Glomerular endothelial cell (primary cell): ENCODE data around the gene CRACR2A. TPM values are rescaled to one million over a fixed set of nuclear protein-coding genes. Genes with fewer than 3 reads are reported as not detected.

Source experiments
- DNase-seq: peaks from one replicate; pipeline ENCODE4 v3.0.0-alpha.2; 2011; ENCODE audit warnings: low read depth, low spot score; ENCODE audit errors: extremely low read depth
- total RNA-seq: library from RNA; depleted of rRNA; stranded (reverse); fragments of >200 nt; gene quantifications from 2 replicates; pipeline ENCODE4 v1.2.3, GENCODE V29; 2015

Gene CRACR2A
- total RNA-seq, 1 donor from 2014 or later, result 7.9 TPM

DNA sequence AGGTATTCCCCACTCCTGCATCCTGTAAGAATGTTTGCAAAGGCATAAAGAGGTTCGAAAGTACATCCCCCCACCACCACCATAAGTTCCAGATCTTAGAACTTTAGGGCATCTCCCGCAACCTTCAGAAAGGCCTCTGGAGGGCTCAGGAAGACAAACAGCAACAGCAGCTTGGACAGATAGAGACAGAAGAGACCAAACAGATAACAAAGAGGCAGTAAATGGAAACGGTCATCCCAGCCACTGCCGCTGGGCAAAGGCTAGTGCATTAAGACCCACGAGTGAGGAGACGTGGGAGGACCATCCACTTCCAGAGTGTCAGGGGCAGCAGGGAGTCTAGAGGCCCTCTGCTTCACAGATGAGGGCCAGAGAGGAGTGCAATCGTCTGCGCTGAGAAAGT, 124.3 kb downstream of the CRACR2A start:
- DNase-seq, result no peak

DNA sequence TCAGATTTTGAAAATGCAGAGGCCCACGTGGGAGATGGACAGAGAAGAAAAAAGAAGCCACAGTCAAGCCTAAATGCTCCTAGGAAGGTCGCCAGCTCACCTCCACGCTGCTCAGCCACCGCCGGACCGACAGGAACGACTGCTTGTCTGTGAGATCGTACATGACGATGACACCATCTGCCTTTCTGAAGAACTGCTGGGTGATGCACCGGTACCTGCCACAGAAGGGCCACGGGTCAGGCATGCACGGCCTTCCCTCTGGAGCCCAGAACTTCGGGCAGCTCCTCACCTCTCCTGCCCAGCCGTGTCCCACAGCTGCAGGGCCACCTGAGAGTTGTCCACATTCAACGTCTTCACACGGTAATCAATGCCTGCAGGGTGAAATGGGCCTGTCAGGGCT, 125.6 kb downstream of the CRACR2A start:
- DNase-seq, result no peak

DNA sequence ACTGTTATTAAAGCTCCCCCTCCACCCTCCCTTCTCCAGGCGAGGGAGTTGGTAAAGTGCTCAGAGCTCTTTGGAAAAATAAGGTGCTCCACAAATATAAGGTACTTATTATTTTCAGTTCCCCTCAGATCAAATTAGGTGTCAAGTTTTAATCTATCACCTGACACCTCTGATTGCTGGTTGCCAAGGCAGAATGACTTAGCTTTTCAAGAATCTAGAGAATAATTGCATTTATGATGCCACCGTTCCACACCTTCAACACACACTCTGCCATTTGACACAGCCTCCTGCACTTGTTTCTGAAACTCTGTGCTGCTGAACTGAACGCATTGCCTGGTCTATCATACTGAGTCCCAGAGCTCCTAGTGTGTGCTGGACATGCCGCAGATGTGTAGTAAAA, 128.6 kb downstream of the CRACR2A start:
- no peak for DNase-seq

DNA sequence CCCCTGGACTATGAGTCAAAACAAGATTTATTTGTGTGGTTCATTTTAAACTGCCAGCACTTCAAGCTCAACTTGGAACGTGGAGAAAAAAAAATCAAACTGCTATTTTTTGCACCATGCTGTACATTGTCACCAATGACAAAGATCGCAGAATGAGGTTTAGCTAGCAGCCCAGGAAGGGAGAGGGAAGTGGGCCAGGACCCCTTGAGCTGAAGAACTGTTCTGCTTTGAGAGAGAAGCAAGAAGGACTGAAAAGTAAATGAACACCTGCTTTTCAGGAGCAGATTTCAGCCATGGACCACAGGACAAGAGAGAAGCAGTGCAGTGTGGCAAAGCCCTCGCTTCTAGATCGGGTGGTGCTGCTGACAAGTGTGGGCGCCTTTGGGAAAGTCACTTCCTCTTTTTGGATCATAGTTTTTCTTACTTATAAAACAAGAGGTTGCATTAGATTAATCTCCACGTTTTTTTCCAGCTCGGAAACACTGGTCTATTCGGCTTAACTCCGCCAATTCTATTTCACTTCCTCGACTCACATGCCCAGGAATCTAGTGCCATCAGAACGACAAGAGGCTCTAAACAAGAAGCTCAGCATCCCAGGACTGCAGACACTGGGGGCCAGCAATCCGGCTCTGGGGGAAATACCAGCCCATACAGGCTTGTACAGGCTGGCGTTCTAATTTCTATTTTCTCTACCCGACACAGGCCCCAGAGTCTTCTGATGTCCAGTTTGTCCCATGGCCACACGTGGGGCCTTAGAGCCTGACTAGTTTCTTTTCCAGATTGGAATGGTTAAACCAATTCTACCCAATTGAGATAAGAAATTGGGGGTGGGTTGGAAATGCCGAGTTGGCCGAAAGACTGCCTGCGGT, 129.9 kb downstream of the CRACR2A start:
- DNase-seq, result no peak

GRCh38 chr12:3622021-3622821, 130.7 kb downstream of the CRACR2A start:
- DNase-seq, result no peak

DNA sequence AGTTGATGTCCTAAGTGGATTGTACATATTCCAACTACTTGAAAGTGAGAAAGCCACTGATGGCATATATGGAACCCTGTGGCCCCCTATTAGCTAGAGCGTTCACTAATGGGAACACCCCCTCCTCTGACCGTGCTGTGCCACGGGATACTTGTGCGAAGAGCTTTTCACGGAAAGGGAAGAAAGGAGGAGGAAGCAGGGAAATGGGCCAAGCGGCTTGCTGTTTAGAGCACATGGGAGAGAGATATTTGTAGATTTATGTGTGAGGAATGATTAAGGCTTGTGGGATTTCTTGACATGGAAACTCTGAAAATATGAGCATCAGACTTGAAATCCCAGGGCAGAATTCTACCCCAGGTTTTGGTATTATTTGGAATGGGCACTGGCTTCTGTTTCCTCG, 132.1 kb downstream of the CRACR2A start:
- no peak for DNase-seq

DNA sequence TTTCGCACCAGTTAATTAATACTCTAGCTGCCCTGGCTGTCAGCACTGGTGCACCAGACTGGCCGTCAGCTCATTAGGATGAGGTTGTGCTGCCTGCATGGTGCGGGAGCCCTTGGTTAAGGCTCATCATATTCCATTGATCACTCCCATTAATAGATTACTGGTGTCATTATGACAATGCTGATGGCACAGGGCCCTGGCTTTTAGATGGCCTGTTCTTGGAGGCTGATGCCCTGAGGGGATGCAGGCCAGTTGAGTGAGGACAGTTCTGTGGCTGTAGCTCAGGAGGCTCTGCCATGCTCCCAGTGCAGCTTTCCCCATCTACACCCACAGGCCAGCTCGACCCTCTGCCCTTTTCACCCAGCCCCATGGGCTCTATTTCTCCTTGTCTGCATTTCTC, 135.3 kb downstream of the CRACR2A start:
- no peak for DNase-seq

GRCh38 chr12:3615862-3616261, 137.0 kb downstream of the CRACR2A start:
- no peak for DNase-seq

DNA sequence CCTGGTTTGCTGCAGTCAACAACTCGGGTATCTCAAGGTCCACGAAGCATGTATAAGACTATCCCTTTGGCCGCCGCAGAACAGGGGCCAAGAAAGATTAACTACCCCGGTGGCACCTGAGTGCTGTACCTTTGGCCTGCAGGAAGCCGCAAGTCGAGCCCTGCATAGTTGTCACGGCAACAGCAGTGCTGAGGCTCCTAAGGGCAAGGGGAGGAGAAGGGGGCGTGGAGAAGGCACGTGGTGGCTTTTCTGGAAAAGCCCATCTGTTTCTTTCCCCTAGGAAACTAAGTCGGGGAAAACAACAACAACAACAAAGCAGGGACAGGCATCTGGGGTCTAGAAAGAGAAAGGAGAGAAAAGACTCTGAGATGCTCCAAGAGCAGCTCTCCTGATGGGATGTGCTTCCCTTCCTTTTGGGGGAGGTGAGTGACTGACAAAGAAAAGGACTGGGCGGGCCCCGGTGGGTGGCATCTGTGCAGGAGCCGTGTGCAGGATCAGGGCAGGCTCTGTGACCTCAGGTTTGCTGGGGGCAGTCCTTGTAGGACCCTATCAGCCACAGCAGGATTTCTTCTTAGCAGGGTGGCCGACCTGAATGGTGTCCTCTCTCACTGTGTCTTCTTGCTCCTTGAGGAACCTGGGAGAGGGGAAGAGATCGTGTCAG, 138.0 kb downstream of the CRACR2A start:
- no peak for DNase-seq

- DNase-seq, result no peak
Measured at GRCh38 chr12:3613641-3614395, 139.1 kb downstream of the CRACR2A start.

GRCh38 chr12:3611860-3612703, 140.8 kb downstream of the CRACR2A start:
- DNase-seq, result no peak

- DNase-seq, result no peak
Measured at GRCh38 chr12:3607821-3608220, 145.1 kb downstream of the CRACR2A start.

- DNase-seq, result no peak
Measured at GRCh38 chr12:3607039-3607720, 145.7 kb downstream of the CRACR2A start.

GRCh38 chr12:3606128-3606527, 146.8 kb downstream of the CRACR2A start:
- no peak for DNase-seq

DNA sequence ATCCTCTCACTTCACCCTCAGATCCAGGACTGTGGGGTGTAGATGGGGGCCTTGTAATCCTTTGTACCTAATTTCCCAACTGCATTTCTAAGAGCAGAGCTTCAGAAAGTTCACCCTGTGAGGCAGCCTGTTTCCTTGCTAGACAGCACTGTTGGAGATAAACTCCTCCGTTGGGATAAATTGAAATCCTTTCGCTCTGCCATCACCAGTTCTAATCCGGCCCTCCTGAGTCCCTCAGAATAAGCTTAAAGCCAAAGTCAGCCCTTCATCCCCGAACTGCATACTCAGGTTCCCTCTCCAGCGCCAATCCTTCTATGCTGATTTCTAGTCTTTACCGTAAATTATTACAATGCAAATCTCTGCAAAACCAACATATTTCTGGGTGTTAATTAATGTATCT, 147.2 kb downstream of the CRACR2A start:
- DNase-seq, result no peak

- DNase-seq, result no peak
Measured at GRCh38 chr12:3604748-3605586, 147.9 kb downstream of the CRACR2A start.

DNA sequence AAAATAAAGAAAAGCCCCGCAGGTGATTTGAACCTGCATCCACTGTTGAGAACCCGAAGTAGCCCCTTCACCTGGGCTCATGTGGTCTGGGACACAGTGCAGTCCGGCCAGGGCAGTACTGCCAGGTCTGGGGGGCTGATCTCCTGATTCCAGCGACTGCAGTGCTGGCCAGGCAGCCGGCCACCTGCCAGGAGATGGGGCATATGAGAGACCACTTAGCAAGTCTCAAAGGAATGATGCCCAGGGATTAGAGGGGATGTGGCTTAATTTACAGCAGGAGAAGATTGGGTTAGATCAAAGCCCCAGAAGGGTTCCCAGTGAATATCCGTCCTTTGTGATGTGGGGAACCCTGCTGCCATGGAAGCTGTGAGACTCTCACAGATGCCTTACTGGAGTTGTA, 148.6 kb downstream of the CRACR2A start:
- no peak for DNase-seq

GRCh38 chr12:3603576-3603975, 149.3 kb downstream of the CRACR2A start:
- DNase-seq, result no peak
